Hindlimb muscle (tissue), 1 donor: ENCODE measurements around the gene KCNJ14. TPM values are rescaled to one million over a fixed set of nuclear protein-coding genes. Genes with fewer than 3 reads are reported as not detected.
A peak's percentile ranks its signal among the peaks of the same experiment; 100 is the strongest.

Experiments
- DNase-seq: peaks from one replicate; pipeline ENCODE4 v3.0.0-alpha.2; 2013
- polyA plus RNA-seq: library from polyadenylated mRNA; unstranded; fragments of 120-200 nt; gene quantifications from one replicate; pipeline ENCODE4 v1.2.1, GENCODE V29; 2013; ENCODE audit not compliant: insufficient read length

KCNJ14 gene
- 1.2 TPM for polyA plus RNA-seq

- no peak for DNase-seq
Observed at GRCh38 chr19:48455171-48455907, at the start of gene KCNJ14. KCNJ14 (plus strand) TSS chr19:48455574; CDS start chr19:48461725, 6,151 bp downstream.

- DNase-seq, result no peak
Observed at GRCh38 chr19:48405850-48406249, 49.5 kb upstream of the KCNJ14 start.

- DNase-seq, result no peak
Observed at GRCh38 chr19:48413879-48414587, 41.3 kb upstream of the KCNJ14 start.

GRCh38 chr19:48415395-48415794, 40.0 kb upstream of the KCNJ14 start:
- DNase-seq, result no peak

GRCh38 chr19:48415806-48416221, 39.6 kb upstream of the KCNJ14 start:
- no peak for DNase-seq

GRCh38 chr19:48417421-48417820, 38.0 kb upstream of the KCNJ14 start:
- DNase-seq, result no peak

- DNase-seq, result no peak
Observed at GRCh38 chr19:48418317-48419064, 36.9 kb upstream of the KCNJ14 start.

GRCh38 chr19:48419158-48419920, 36.0 kb upstream of the KCNJ14 start:
- peak; percentile 33 for DNase-seq

- DNase-seq, result no peak
Observed at GRCh38 chr19:48421548-48421947, 33.8 kb upstream of the KCNJ14 start.

- DNase-seq, result peak; percentile 45
Observed at GRCh38 chr19:48424694-48425219, 30.6 kb upstream of the KCNJ14 start.

GRCh38 chr19:48428670-48429069, 26.7 kb upstream of the KCNJ14 start:
- no peak for DNase-seq

GRCh38 chr19:48433337-48433736, 22.0 kb upstream of the KCNJ14 start:
- no peak for DNase-seq

GRCh38 chr19:48436586-48436985, 18.8 kb upstream of the KCNJ14 start:
- DNase-seq, result no peak

- DNase-seq, result no peak
Observed at GRCh38 chr19:48441360-48442050, 13.9 kb upstream of the KCNJ14 start.

GRCh38 chr19:48442116-48443035, 13.0 kb upstream of the KCNJ14 start:
- DNase-seq, result no peak

- no peak for DNase-seq
Observed at GRCh38 chr19:48443256-48443655, 12.1 kb upstream of the KCNJ14 start.

- no peak for DNase-seq
Observed at GRCh38 chr19:48443731-48444128, 11.6 kb upstream of the KCNJ14 start.

GRCh38 chr19:48444129-48444935, 11.0 kb upstream of the KCNJ14 start:
- DNase-seq, result no peak

- DNase-seq, result no peak
Observed at GRCh38 chr19:48444936-48445200, 10.5 kb upstream of the KCNJ14 start.

- peak; percentile 73 for DNase-seq
Observed at GRCh38 chr19:48445256-48445605, 10.1 kb upstream of the KCNJ14 start.
